Esophagus muscularis mucosa (tissue), 4 donors: ENCODE results near the gene ZNF425. TPM values are rescaled to one million over a fixed set of nuclear protein-coding genes. Genes with fewer than 3 reads are reported as not detected.
A peak's percentile ranks its signal among the peaks of the same experiment; 100 is the strongest.
"Not testable (repeated sequence)": the region's sequence is repeated elsewhere in the genome, so short reads cannot be mapped to it uniquely, and the experiment has no call there.

Source experiments
- DNase-seq: peaks from one replicate; pipeline ENCODE4 v3.0.0-alpha.2; 2017; ENCODE audit errors: extremely low spot score
- H3K27ac ChIP-seq, 4 donors: fragments of 200-600 bp; sonication (generic); replicated peaks in 1 of 4; 1 replicate in 3 of 4; 2 replicates in 1 of 4; pipeline ENCODE4 v1.5.1; 2016 to 2019; ENCODE audit warnings: mild to moderate bottlenecking in 1 of 4
- H3K27me3 ChIP-seq, 4 donors: fragments of 200-600 bp; sonication (generic); one replicate each; pipeline versions ENCODE4 v1.5.1 to v1.6.0; 2016 to 2019
- H3K36me3 ChIP-seq, 4 donors: fragments of 200-600 bp; sonication (generic); one replicate each; pipeline ENCODE4 v1.5.1; 2016 to 2019
- H3K4me1 ChIP-seq, 4 donors: fragments of 200-600 bp; sonication (generic); one replicate each; pipeline ENCODE4 v1.5.1; 2016 to 2019
- H3K4me3 ChIP-seq, 4 donors: fragments of 200-600 bp; sonication (generic); 1 replicate in 2 of 4; 2 replicates in 2 of 4; pipeline ENCODE4 v1.5.1; 2016 to 2019; ENCODE audit warnings: mild to moderate bottlenecking in 4 of 4, moderate library complexity in 1 of 4
- H3K9me3 ChIP-seq, 4 donors: fragments of 200-600 bp; sonication (generic); 1 replicate in 3 of 4; 2 replicates in 1 of 4; pipeline ENCODE4 v1.5.1; 2016 to 2019
- EP300 ChIP-seq: sonication (generic); formaldehyde crosslinking; IDR thresholded peaks from one replicate; pipeline ENCODE4 v1.6.1; 2017; ENCODE audit warnings: antibody characterized with exemption
- POLR2A ChIP-seq: fragments of 450-650 bp; IDR thresholded peaks from one replicate; pipeline ENCODE4 v1.6.1; 2017; ENCODE audit warnings: antibody characterized with exemption, moderate library complexity, mild to moderate bottlenecking, low read depth
- POLR2AphosphoS5 ChIP-seq, 2 donors: sonication (generic); formaldehyde crosslinking; IDR thresholded peaks; one replicate each; pipeline ENCODE4 v1.6.1; 2017; ENCODE audit warnings: antibody characterized with exemption in 2 of 2
- WGBS: methylation state at CpG from one replicate; pipeline ENCODE4 v1.1.5; 2018; 5-methylcytosine and 5-hydroxymethylcytosine counted together
- intact Hi-C: fragments of 100-400 bp; cut with DNase I; formaldehyde crosslinking; loops from one replicate; pipeline ENCODE4 v1.15.1; 2023
- total RNA-seq, 4 donors: library from RNA; depleted of rRNA; stranded (reverse); fragments of >200 nt; gene quantifications; one replicate each; pipeline versions ENCODE4 v1.1.0 to v1.2.1, GENCODE V29; 2016
- TF ChIP-seq, protein P1 (sequence below), 3 experiments: fragments of 200-600 bp in 2 of 3; fragments of 450-650 bp in 1 of 3; sonication (generic) in 2 of 3; IDR thresholded peaks; one replicate each; pipeline ENCODE4 v1.5.1; 2017 to 2019; ENCODE audit warnings: antibody characterized with exemption in 3 of 3, mild to moderate bottlenecking in 2 of 3, moderate library complexity in 1 of 3

Gene ZNF425
- total RNA-seq, 4 donors from 2014 or later: 2.1 to 3.9 (median 3.3) TPM

GRCh38 chr7:149147072-149147751 is 21.1 kb upstream of the ZNF425 start, which contains the start of gene ZNF398:
ZNF398 (plus strand) TSS chr7:149147453; CDS start chr7:149147743, 290 bp downstream.
- H3K4me3 ChIP-seq: peak within 1 kb of the TSS; percentile 82 to 96 (median 92)
- no peaks in the 10 kb centered on the region for H3K36me3 ChIP-seq
- H3K27ac ChIP-seq: peak within 1 kb of the TSS; percentile 88 to 95 (median 94)
- no peaks in the 10 kb centered on the region for H3K27me3 ChIP-seq
- DNase-seq: peak; percentile 92
- no peak for TF ChIP-seq EP300
- no peak for TF ChIP-seq POLR2A
- peak; percentile 35 to 36 for TF ChIP-seq POLR2AphosphoS5 (IDR thresholded peaks at IDR 0.05)
- TF ChIP-seq, protein P1, sequence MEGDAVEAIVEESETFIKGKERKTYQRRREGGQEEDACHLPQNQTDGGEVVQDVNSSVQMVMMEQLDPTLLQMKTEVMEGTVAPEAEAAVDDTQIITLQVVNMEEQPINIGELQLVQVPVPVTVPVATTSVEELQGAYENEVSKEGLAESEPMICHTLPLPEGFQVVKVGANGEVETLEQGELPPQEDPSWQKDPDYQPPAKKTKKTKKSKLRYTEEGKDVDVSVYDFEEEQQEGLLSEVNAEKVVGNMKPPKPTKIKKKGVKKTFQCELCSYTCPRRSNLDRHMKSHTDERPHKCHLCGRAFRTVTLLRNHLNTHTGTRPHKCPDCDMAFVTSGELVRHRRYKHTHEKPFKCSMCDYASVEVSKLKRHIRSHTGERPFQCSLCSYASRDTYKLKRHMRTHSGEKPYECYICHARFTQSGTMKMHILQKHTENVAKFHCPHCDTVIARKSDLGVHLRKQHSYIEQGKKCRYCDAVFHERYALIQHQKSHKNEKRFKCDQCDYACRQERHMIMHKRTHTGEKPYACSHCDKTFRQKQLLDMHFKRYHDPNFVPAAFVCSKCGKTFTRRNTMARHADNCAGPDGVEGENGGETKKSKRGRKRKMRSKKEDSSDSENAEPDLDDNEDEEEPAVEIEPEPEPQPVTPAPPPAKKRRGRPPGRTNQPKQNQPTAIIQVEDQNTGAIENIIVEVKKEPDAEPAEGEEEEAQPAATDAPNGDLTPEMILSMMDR (IDR thresholded peaks at IDR 0.05): peak; percentile 75 to 94 (median 78)
- H3K4me1 ChIP-seq: peaks cover 10 to 32% (median 29%) of the 10 kb centered on the region in 4 donors
- intact Hi-C loops: loop anchor here (2.0 to 5.0 kb wide), 2 partner anchors 20 to 50 kb away; partner anchors contain the start of genes ZNF282 and ZNF425
- H3K9me3 ChIP-seq: no peaks in the 10 kb centered on the region
- WGBS: 0% methylated on average over 16 of the region's 79 CpGs

DNA sequence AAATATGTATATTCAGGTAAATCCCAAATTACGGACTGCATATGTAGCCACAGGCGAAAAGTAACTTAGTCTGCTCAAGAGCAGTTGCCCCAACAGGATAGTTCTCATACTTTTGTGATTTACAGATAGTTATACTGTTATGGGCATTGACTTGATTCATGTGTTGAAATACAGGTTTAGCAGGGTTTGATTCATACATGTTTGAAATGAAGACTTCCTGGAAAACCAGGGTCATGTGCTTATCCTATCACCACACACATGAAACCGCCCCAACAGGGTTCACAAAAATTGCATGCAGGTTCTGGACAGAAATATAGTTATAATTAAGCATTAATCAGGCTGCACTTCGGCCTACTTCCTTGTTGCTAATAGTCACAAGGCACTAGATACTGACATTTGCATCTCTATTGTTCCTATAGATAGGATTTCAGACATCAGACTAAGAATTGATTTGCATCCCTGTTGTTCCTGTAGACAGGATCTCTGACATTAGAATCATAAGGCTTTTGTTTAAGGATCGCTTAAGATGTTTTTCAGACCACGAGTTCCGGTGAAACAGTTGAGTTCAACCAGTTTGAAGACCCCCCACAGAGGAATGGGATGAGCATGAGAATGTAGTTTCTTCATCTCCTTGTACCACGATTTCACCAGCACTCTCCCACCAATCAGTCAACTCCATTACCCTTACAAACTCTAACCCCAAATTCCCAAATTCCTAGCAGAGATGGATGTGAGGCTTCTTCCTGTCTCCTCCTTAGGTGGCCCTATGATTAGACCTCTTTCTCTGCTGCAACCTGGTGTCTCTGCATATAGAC is 19.1 kb upstream of the ZNF425 start:
- WGBS: 92% methylated on average over 8 of the region's 8 CpGs
- Histone ChIP-seq H3K4me3 (no peak overlapping the region), H3K4me1 (peaks cover 10 to 30% (median 28%) of the 10 kb centered on the region in 4 donors), H3K27ac (no peak overlapping the region), H3K27me3 (no peaks in the 10 kb centered on the region), H3K36me3 (no peaks in the 10 kb centered on the region), H3K9me3 (no peaks in the 10 kb centered on the region)
- DNase-seq: no peak
- intact Hi-C loops: loop anchor here (5.0 kb wide), 1 partner anchor 52 kb away; the partner anchor contains the start of gene ZNF282
- TF ChIP-seq EP300 (no peak), POLR2A (no peak), POLR2AphosphoS5 (IDR thresholded peaks at IDR 0.05) (no peak)

DNA sequence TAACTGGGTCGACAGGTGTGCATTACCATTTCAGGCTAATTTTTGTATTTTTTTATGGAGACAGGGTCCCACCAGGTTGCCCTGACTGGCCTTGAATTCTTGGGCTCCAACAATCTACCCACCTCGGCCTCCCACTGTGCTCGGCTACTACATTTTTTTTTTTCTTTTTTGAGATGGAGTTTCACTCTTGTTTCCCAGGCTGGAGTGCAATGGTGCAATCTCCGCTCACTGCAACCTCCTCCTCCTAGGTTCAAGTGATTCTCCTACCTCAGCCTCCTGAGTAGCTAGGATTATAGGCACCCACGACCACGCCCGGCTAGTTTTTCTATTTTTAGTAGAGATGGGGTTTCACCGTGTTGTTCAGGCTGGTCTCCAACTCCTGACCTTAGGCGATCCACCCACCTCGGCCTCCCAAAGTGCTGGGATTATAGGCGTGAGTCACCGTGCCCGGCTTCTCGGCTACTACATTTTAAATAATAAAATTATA is 18.4 kb upstream of the ZNF425 start:
- intact Hi-C loops, H3K4me3 ChIP-seq, H3K9me3 ChIP-seq, H3K27me3 ChIP-seq, DNase-seq, H3K36me3 ChIP-seq, H3K27ac ChIP-seq: not testable (repeated sequence)
- 83% methylated on average over 14 of the region's 14 CpGs for WGBS
- peaks cover 10 to 24% (median 21%) of the 10 kb centered on the region in 4 donors for H3K4me1 ChIP-seq

- intact Hi-C loops: no loop called here
- no peaks in the 10 kb centered on the region for H3K27me3 ChIP-seq
Observed at GRCh38 chr7:149141893-149142292, 15.8 kb upstream of the ZNF425 start.

DNA sequence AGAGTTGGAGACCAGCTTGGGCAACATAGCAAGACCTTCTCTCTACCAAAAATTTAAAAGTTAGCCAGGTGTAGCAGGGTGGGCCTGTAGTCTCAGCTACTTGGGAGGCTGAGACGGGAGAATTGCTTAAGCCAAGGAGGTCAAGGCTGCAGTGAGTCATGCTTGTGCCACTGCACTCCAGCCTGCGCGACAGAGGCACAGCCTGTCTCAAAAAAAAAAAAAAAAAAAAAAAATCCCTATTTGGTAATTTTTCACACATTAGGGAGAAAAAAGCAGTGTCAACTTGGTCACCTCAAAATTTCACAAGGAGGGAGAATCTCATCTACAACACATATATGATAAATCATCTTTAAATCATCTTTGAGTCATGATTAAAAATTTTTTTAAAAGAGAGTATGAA is 14.7 kb upstream of the ZNF425 start:
- Histone ChIP-seq H3K27ac (no peak overlapping the region), H3K4me3 (no peak overlapping the region), H3K36me3 (peaks cover 0 to 2% (median 0%) of the 10 kb centered on the region in 4 donors), H3K4me1 (no peaks in the 10 kb centered on the region), H3K27me3 (no peaks in the 10 kb centered on the region), H3K9me3 (no peaks in the 10 kb centered on the region)
- DNase-seq: no peak
- 81% methylated on average over 3 of the region's 3 CpGs for WGBS
- no peak for TF ChIP-seq POLR2AphosphoS5 (IDR thresholded peaks at IDR 0.05)
- no peak for TF ChIP-seq POLR2A
- no peak for TF ChIP-seq EP300
- TF ChIP-seq, protein P1 (IDR thresholded peaks at IDR 0.05): no peak
- intact Hi-C loops: no loop called here

More at GRCh38 chr7:149141893-149142292, 15.8 kb upstream of the ZNF425 start:
- peaks cover 0 to 2% (median 0%) of the 10 kb centered on the region in 4 donors for H3K36me3 ChIP-seq
- no peak overlapping the region for H3K27ac ChIP-seq
- WGBS: 95% methylated on average over 4 of the region's 4 CpGs
- DNase-seq: no peak
- peaks cover 0 to 7% (median 6%) of the 10 kb centered on the region in 4 donors for H3K4me1 ChIP-seq
- TF ChIP-seq EP300 (no peak), POLR2AphosphoS5 (IDR thresholded peaks at IDR 0.05) (no peak), POLR2A (no peak)
- TF ChIP-seq, protein P1 (IDR thresholded peaks at IDR 0.05): no peak
- H3K4me3 ChIP-seq: no peak overlapping the region
- H3K9me3 ChIP-seq: no peaks in the 10 kb centered on the region
